NT2/D1 (cell line): ENCODE data around the gene PNMA8B.

ENCODE experiments used
- SUZ12 ChIP-seq: IDR thresholded peaks from 2 replicates; pipeline ENCODE4 v1.6.1; 2011; ENCODE audit not compliant: insufficient read length, insufficient read depth; ENCODE audit errors: extremely low read depth
- YY1 ChIP-seq: IDR thresholded peaks from 2 replicates; pipeline ENCODE4 v1.6.1; 2011; ENCODE audit not compliant: insufficient read length, insufficient read depth
- ZNF274 ChIP-seq: IDR thresholded peaks from 2 replicates; pipeline ENCODE4 v1.6.1; 2011; ENCODE audit warnings: mild to moderate bottlenecking, low read depth, low read length

DNA sequence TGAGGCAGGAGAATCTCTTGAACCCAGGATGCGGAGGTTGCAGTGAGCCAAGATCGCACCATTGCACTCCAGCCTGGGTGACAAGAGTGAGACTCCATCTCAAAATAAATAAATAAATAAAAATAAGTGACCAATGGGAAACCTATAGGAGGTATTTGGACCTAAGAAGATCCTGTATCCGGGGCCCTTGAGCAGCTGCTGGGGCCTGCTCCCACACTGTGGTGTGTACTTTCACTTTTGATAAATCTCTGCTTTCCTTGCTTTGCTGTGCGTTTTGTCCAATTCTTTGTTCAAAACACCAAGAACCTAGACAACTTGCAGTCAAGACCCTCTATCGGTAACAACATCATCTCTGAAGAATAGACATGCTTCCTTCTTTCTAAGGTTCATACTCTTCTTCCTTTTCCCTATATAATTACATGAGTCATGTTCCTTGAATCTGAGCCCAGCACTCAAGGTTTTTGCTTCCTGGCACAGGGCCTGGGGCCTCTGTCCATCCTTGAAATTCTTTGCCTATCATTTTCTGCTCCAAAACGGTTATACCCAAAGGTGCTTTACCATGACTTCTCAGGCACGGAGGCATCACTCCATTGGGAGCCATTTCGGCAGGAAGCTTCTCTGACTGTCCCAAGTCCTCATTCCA lies 52.7 kb downstream of the PNMA8B start:
- TF ChIP-seq YY1, result no peak
- no peak for TF ChIP-seq ZNF274
- TF ChIP-seq SUZ12, result no peak
